Panc1 (cell line): ENCODE data around the gene ROBO1. TPM values are rescaled to one million over a fixed set of nuclear protein-coding genes. Genes with fewer than 3 reads are reported as not detected.

Experiments
- ATAC-seq: fragments of 200-7000 bp; cut with Tn5 transposase; 2 replicates; pipeline ENCODE4 v1.9.1; 2020; ENCODE audit warnings: mild to moderate bottlenecking, moderate library complexity
- BruUV-seq: library from RNA; stranded (reverse); fragments of 400-500 nt; replicated peaks from 2 replicates; lab custom pipeline; 2021; lab: Mats Ljungman, UMichigan
- CTCF ChIA-PET: fragments of 300-600 bp; sonication (Branson Sonifier 250); formaldehyde crosslinking; loops from one replicate; lab custom pipeline; 2022; ENCODE audit warnings: antibody characterized with exemption; lab: Charles Lee
- POLR2A ChIA-PET: fragments of 300-600 bp; sonication (Branson Sonifier 250); formaldehyde crosslinking; loops from one replicate; lab custom pipeline; 2022; ENCODE audit warnings: antibody characterized with exemption; lab: Charles Lee
- DNase-seq: peaks from one replicate; pipeline ENCODE4 v3.0.0-alpha.2; 2010; ENCODE audit warnings: low read depth, low spot score
- H3K27ac ChIP-seq: 2 replicates; pipeline ENCODE4 v1.5.1; 2011; ENCODE audit warnings: mild to moderate bottlenecking, low read length, inconsistent platforms
- H3K27me3 ChIP-seq: fragments of 200-500 bp; sonication (Bioruptor generic); 2 replicates; pipeline ENCODE4 v1.6.0; 2014; ENCODE audit warnings: low read length, inconsistent platforms; ENCODE audit not compliant: control insufficient read depth, insufficient read depth
- H3K36me3 ChIP-seq: fragments of 200-500 bp; sonication (Bioruptor generic); 2 replicates; pipeline ENCODE4 v1.5.1; 2014; ENCODE audit warnings: inconsistent platforms, mild to moderate bottlenecking, low read length, moderate library complexity; ENCODE audit not compliant: control insufficient read depth, insufficient read depth
- H3K4me1 ChIP-seq: 2 replicates; pipeline ENCODE4 v1.5.1; 2011; ENCODE audit warnings: inconsistent platforms, mild to moderate bottlenecking, low read length, moderate library complexity; ENCODE audit not compliant: control insufficient read depth, insufficient read depth
- H3K4me3 ChIP-seq, 2 experiments: 2 replicates each; pipeline ENCODE4 v1.5.1; 2011 to 2012; ENCODE audit warnings: low read depth in 2 of 2, low read length in 2 of 2, mild to moderate bottlenecking in 2 of 2, inconsistent platforms in 1 of 2, moderate library complexity in 1 of 2
- H3K9me3 ChIP-seq: fragments of 200-500 bp; sonication (Bioruptor generic); 2 replicates; pipeline ENCODE4 v1.5.1; 2014; ENCODE audit warnings: low read depth, mild to moderate bottlenecking, inconsistent platforms, low read length, moderate library complexity; ENCODE audit not compliant: control insufficient read depth, insufficient read depth
- CTCF ChIP-seq: fragments of 450-650 bp; IDR thresholded peaks from 2 replicates; pipeline ENCODE4 v1.5.1; 2017; ENCODE audit warnings: mild to moderate bottlenecking
- POLR2AphosphoS5 ChIP-seq: IDR thresholded peaks from 2 replicates; pipeline ENCODE4 v1.6.1; 2012; ENCODE audit warnings: mild to moderate bottlenecking, low read depth, low read length, moderate library complexity
- SIN3A ChIP-seq: IDR thresholded peaks from 2 replicates; pipeline ENCODE4 v1.6.1; 2012; ENCODE audit warnings: low read depth, mild to moderate bottlenecking, low read length, moderate library complexity, borderline replicate concordance; ENCODE audit not compliant: insufficient read depth
- TCF7L2 ChIP-seq: IDR thresholded peaks from 2 replicates; pipeline ENCODE4 v1.6.1; 2011; ENCODE audit warnings: mild to moderate bottlenecking, low read depth, low read length, inconsistent platforms
- in situ Hi-C: cut with HindIII; loops from 2 replicates; pipeline ENCODE4 v1.10.0; 2016; ENCODE audit warnings: low sequenced_read_pairs, low pct_unique_long_range_greater_than_20kb
- intact Hi-C: fragments of 100-400 bp; cut with micrococcal nuclease; formaldehyde crosslinking; loops from one replicate; pipeline ENCODE4 v1.10.0; 2022; ENCODE audit not compliant: unreplicated experiment
- total RNA-seq: library from RNA; stranded (reverse); gene quantifications from one replicate; pipeline ENCODE4 v1.2.1, GENCODE V29; 2021; ENCODE audit not compliant: unreplicated experiment
- TF ChIP-seq, protein P1 (sequence below), 2 experiments: IDR thresholded peaks; 2 replicates each; pipeline ENCODE4 v1.6.1; 2011 to 2012; ENCODE audit warnings: low read depth in 2 of 2, control low read depth in 1 of 2, low read length in 1 of 2, mild to moderate bottlenecking in 1 of 2, moderate library complexity in 1 of 2; ENCODE audit not compliant: insufficient read depth in 1 of 2

Gene ROBO1
- total RNA-seq, 1 experiment from 2014 or later = 61.6 TPM

DNA sequence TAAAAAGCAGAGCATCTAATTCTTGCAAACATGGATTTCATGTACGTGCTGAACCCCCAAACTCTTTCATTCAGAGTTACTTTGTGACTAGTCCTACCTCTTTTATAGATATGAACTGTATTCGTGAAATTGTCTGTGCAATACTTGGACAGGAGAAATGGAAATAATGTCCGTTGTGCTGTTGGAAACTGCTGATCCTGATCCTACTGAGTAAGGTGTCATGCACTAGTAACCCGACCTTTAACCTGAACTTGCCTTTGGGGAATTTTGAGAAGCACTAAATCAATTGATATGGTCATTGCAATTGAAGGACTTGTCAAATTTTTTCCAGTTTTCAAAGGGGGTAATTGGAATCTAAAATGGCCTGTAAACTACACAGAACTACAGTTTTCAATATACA, 856.4 kb downstream of the ROBO1 start:
- BruUV-seq = no TSS peak
- TF ChIP-seq, protein P1, sequence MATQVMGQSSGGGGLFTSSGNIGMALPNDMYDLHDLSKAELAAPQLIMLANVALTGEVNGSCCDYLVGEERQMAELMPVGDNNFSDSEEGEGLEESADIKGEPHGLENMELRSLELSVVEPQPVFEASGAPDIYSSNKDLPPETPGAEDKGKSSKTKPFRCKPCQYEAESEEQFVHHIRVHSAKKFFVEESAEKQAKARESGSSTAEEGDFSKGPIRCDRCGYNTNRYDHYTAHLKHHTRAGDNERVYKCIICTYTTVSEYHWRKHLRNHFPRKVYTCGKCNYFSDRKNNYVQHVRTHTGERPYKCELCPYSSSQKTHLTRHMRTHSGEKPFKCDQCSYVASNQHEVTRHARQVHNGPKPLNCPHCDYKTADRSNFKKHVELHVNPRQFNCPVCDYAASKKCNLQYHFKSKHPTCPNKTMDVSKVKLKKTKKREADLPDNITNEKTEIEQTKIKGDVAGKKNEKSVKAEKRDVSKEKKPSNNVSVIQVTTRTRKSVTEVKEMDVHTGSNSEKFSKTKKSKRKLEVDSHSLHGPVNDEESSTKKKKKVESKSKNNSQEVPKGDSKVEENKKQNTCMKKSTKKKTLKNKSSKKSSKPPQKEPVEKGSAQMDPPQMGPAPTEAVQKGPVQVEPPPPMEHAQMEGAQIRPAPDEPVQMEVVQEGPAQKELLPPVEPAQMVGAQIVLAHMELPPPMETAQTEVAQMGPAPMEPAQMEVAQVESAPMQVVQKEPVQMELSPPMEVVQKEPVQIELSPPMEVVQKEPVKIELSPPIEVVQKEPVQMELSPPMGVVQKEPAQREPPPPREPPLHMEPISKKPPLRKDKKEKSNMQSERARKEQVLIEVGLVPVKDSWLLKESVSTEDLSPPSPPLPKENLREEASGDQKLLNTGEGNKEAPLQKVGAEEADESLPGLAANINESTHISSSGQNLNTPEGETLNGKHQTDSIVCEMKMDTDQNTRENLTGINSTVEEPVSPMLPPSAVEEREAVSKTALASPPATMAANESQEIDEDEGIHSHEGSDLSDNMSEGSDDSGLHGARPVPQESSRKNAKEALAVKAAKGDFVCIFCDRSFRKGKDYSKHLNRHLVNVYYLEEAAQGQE (IDR thresholded peaks at IDR 0.05; ENCODE audit: insufficient read depth in 1 of 2, low read depth in 2 of 2, low read length in 1 of 2) = no peak
- TF ChIP-seq TCF7L2 = no peak
- TF ChIP-seq POLR2AphosphoS5 = no peak
- TF ChIP-seq CTCF = no peak
- no peak for TF ChIP-seq SIN3A
- ATAC-seq = peak; percentile 69
- DNase-seq = no peak
- Histone ChIP-seq H3K9me3 (no peaks in the 10 kb centered on the region), H3K4me1 (peaks cover 10% of the 10 kb centered on the region; the same call in 1 of the 2 replicates), H3K36me3 (no peaks in the 10 kb centered on the region), H3K4me3 (peak overlapping the region in 1 of 2 experiments; percentile 47; a peak in 1 of 4 replicates), H3K27me3 (no peaks in the 10 kb centered on the region), H3K27ac (peak overlapping the region; percentile 87)
- intact Hi-C loops = loop anchor here (10.0 kb wide), 2 partner anchors 53 to 103 kb away; no protein-coding TSS in a partner anchor
- ChIA-PET POLR2A (no interaction called here), CTCF (no interaction called here)
- in situ Hi-C loops = no loop called here

GRCh38 chr3:78908236-78908635, 859.6 kb downstream of the ROBO1 start:
- intact Hi-C loops = no loop called here
- Histone ChIP-seq H3K36me3 (no peaks in the 10 kb centered on the region), H3K9me3 (no peaks in the 10 kb centered on the region), H3K27ac (no peak overlapping the region), H3K4me3 (no peak overlapping the region), H3K4me1 (peaks cover 10% of the 10 kb centered on the region; the same call in 1 of the 2 replicates), H3K27me3 (no peaks in the 10 kb centered on the region)
- DNase-seq = no peak
- in situ Hi-C loops = no loop called here
- BruUV-seq = no TSS peak
- POLR2A ChIA-PET = no interaction called here
- CTCF ChIA-PET = no interaction called here
- no peak for ATAC-seq
- TF ChIP-seq, protein P1 (IDR thresholded peaks at IDR 0.05; ENCODE audit: insufficient read depth in 1 of 2, low read depth in 2 of 2, low read length in 1 of 2) = no peak
- TF ChIP-seq TCF7L2 = no peak
- no peak for TF ChIP-seq SIN3A
- no peak for TF ChIP-seq POLR2AphosphoS5
